GM18520 (cell line): ENCODE data around the gene BANF2.

ENCODE experiments used
- ATAC-seq: cut with Tn5 transposase; IDR thresholded peaks from one replicate; pipeline ENCODE4 v1.9.1; 2021; ENCODE audit not compliant: unreplicated experiment

Gene BANF2

DNA sequence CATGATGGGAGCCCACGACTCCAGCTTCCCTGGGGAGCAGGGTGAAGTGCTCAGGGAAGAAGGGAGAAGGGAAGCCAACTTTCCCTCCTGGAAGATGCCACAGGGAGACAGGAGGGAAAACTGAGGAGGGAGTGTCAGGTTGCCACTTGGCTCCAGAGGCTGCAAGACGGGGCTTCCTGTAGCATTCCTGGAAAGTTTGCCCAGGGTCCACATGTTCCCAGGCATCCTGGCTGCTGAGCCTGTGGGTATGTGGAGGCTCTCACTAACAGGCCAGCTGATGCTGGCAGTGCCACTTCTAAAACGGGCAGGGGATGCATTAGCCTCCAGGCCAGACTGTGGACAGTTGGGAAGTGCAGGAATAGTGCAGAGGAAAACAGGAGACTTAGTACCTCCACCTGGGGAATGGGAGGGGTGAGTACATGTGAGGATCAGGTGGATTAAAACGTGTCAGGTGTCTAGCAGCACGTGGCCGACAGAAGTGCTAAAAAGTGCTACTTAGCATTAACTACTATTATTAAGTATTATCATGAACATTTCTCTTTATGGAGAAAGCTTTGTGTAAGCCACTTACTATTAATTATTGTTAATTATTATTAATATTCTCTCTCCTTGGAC, 33.2 kb downstream of the BANF2 start:
- no peak for ATAC-seq

- no peak for ATAC-seq
These were observed 34.1 kb downstream of the BANF2 start for GRCh38 chr20:17733767-17734304.

- no peak for ATAC-seq
These were observed 34.6 kb downstream of the BANF2 start for GRCh38 chr20:17734374-17734773.

DNA sequence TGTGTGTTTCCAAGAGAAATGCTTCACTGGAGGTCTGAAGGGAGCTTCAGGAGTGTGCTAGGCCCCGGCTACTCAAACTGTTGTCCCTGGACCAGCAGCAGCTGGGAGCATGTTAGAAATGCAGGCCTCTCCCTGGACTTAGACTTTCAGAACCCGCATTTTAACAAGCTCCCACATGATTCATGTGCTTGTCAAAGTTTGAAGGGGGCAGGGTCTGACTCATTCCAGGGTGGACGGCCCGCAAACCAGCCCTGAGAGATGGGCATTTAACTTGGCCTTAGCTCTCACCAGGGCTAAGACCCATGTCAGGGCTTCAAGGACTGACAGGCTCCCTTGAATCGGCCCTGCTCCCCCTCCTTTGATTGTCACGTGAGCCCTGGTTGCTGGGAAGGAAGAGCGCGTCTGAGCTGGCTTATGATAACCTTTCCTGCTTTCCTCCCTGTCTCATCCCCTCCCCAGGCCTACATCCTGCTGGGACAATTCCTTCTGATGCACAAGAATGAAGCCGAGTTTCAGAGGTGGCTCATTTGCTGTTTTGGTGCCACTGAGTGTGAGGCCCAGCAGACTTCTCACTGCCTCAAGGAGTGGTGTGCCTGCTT, 35.5 kb downstream of the BANF2 start:
- no peak for ATAC-seq

DNA sequence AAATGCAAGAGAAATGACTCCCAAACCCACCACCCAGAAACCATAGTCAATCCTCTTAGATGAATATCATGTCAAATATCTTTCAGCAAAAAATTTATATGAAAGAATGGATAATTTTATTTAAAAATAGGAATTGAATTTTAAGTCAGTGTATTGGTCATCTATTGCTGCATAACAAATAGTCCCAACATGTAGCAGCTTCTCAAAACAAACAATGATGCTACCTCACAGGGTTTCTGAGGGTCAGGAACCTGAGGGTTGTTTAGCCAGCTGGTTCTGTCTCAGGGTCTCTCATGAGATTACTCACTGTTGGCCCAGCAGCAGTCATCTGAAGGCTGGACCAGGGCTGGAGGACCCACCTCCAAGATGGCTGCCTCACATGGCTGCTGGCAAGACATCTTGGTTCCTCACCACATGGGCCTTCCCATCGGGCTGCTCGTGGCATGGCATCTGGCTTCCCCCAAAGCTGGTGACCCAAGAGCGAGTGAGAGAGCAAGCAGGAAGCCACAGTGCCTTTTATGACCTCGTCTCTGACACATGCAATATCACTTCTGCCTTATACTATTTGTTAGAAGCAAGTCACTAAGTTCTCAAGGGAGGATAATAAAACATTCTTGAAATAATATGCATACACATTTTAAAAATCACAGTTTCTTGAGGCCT, 36.3 kb downstream of the BANF2 start:
- no peak for ATAC-seq

DNA sequence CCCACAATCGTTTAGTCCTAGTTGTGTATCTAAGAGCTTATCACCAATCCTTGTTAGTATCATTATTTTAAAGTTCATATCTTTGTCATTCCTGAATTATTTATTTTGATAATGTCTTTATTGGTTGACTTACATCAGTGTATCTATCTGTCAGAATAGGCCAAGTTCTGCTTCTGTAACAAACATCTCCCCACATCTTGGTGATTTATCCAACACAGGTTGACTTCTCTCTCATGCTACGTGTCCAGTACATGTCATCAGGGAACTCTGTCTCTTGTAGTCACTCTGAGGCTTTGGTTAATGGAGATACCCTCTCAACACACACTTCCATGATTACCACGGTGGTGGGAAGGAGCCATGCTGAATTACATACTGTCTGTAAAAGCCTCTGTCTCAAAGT, 38.4 kb downstream of the BANF2 start:
- no peak for ATAC-seq

DNA sequence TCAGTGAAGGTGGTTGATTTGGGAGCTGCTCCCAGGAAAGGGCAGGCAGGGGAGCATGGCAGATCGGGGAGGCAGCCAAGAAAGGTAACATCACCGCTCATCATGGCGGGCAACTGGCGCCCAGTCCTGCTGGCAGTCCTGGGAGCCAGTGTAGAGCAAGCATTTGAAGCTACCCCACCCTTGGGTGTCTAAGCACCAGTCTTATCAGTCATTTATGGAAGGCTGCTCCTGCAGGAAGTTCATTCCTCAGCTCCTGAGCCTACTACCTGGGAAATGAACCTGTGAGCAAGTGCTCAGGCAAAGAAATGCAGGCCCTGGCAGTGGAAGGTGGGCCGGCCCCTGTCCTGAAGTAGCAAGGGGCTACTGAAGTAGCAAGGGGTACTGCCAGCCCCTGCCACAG, 41.5 kb downstream of the BANF2 start:
- ATAC-seq: no peak

- ATAC-seq: no peak
These were observed 43.0 kb downstream of the BANF2 start for GRCh38 chr20:17742731-17743130.

DNA sequence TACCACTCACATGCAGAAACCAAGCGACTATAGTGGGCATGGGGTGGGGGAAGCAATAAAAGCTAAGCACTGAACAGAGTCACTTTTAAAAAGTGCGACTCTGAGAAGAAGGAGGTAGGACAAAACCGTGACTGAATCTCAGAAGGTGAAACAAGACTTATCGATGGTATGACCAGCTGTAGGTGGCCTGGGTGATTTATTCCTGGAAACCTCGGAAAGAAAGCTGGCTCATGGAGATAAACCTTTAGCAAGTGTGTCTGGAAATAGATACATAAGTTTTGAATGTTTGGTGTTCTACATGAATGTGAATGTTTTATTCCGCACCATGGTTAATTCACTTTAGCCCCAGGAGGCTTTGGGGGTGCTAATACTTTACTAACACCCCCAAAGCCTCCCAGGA, 43.9 kb downstream of the BANF2 start:
- ATAC-seq: no peak

GRCh38 chr20:17747431-17747846, 47.7 kb downstream of the BANF2 start:
- no peak for ATAC-seq

- no peak for ATAC-seq
These were observed 48.5 kb downstream of the BANF2 start for GRCh38 chr20:17748279-17748678.

- ATAC-seq: no peak
These were observed 49.8 kb downstream of the BANF2 start for GRCh38 chr20:17749626-17749977.

GRCh38 chr20:17749978-17750721, 50.4 kb downstream of the BANF2 start:
- ATAC-seq: no peak

DNA sequence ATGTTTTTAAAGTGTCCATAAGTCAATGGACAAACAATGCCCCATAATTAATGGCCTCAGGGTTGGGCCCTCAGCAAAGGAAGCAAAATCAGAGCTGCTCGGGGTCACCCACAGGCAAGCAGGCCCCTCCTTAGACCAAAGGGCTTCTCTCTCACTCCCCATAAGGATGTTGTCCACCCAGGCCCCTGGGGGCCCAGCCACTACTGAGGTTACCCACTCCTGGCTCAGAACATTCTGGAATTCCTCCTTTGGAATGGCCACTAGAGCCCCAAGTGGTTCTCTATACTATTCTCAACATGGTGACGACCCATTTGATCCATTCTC, 50.9 kb downstream of the BANF2 start:
- no peak for ATAC-seq

- no peak for ATAC-seq
These were observed 51.9 kb downstream of the BANF2 start for GRCh38 chr20:17751640-17752039.

DNA sequence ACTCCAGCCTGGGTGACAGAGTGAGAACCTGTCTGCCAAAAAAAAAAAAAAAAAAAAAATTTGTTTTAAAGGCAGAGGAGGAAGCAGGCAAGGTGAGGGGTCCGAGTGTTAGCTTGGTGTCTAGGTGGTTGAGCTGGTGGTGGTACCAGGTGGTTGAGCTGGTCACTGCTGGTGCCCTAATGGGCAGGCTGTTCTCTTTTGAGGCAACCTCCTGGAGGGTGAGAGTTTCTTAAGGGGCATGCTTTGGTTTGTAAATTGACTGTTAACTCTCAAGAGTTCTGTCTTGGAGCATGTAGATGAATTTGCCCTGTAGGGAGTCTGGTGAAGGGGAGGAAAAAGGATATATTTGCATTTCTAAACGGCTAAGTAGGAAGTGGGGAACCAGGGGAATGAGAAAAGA, 52.7 kb downstream of the BANF2 start:
- ATAC-seq: no peak

DNA sequence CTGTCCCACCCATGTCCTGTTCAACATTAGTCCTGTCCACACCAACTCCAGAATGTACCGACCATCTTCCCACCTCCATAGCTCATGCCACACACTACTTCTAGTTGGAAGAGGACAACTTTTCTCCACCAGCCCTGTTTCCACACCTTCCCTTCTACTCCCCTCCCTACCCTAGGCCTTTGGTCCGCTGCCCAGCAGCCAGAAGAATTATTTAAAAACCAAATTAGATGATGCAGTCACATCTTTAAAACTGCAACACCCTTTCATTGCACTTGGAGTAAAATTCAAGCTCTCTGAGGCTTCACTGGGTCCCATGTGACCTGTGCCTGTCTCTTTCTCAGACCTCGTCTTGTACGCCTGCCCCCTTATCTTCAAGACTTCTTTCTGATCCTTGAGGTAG, 53.8 kb downstream of the BANF2 start:
- no peak for ATAC-seq

DNA sequence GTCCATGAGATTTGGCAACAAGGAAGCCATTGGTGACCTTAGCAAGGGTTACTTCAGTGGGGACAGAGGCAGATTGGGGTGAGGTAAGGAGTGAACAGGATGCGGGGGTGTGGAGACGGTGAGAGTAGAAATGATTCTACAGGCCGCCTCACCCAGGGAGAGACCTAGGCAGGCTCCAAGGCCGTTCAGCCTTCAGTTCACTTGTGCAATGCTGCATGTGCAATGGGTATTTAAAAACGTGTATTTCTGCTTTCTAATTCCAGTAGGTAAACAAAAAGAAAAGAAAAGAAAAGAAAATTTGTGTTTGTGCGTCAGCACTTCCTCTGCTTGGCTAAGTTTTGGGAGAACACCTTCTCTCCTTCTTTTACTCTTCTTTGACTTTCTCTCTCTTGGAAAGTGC, 56.8 kb downstream of the BANF2 start:
- ATAC-seq: no peak

- no peak for ATAC-seq
These were observed 57.7 kb downstream of the BANF2 start for GRCh38 chr20:17757496-17757895.

DNA sequence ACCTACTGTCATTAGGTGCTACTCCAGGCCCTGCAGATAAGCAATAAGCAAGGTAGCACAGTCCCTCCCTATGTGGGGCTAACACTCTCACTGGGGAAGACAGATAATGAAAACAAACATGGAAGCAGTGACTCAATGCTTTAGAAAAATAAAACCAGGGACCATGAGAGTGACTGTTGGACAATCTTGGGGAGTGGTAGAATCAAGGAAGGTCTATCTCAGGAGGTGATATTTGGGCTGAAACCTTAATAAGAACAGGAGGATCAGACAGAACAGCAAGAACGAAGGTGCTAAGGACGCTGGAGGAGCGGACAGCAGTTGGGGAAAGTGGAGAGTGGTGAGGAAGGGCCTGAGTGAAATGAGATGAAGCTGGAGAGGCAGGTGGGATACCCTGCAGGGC, 58.2 kb downstream of the BANF2 start:
- no peak for ATAC-seq

- no peak for ATAC-seq
These were observed 58.7 kb downstream of the BANF2 start for GRCh38 chr20:17758512-17758911.

GRCh38 chr20:17759449-17759848, 59.7 kb downstream of the BANF2 start:
- no peak for ATAC-seq
